GM13976 (cell line): Measurements from ENCODE around the gene RAB7A.
"Not testable (repeated sequence)": the region's sequence is repeated elsewhere in the genome, so short reads cannot be mapped to it uniquely, and the experiment has no call there.

ENCODE experiments used
- DNase-seq: peaks from one replicate; pipeline ENCODE4 v3.0.0; 2012; ENCODE audit warnings: low spot score
- in situ Hi-C: fragments of 300-500 bp; cut with MboI; formaldehyde crosslinking; loops from one replicate; pipeline ENCODE4 v1.12.0; 2022; ENCODE audit warnings: low sequenced_read_pairs, mixed read lengths, inconsistent platforms; ENCODE audit not compliant: unreplicated experiment
- TF ChIP-seq, protein P1 (sequence below): IDR thresholded peaks from 2 replicates; pipeline ENCODE4 v1.5.1; 2012; ENCODE audit warnings: borderline replicate concordance, mild to moderate bottlenecking; ENCODE audit not compliant: insufficient read depth; ENCODE audit errors: extremely low read depth, missing control alignments, control extremely low read depth

The RAB7A gene

DNA sequence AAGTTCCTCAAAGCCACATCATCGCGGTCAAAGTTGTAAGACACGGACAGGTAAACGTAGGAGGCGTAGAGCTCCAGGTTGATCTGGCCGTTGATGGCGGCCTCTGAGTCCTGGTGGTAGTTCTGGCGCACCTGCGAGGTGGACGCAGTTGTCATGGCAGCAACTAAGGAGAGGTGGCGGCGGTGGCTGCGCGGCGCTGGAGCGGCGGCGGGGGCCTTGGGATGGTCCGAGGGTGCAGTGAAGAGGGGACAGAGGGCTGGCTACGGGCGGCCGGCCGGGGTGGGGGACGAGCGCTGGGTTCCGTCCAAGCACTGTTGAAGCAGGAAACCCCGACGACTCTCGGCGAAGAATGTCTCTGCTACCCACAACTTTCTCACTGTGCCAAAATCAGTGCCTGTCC lies 38.9 kb downstream of the RAB7A start:
- TF ChIP-seq, protein P1, sequence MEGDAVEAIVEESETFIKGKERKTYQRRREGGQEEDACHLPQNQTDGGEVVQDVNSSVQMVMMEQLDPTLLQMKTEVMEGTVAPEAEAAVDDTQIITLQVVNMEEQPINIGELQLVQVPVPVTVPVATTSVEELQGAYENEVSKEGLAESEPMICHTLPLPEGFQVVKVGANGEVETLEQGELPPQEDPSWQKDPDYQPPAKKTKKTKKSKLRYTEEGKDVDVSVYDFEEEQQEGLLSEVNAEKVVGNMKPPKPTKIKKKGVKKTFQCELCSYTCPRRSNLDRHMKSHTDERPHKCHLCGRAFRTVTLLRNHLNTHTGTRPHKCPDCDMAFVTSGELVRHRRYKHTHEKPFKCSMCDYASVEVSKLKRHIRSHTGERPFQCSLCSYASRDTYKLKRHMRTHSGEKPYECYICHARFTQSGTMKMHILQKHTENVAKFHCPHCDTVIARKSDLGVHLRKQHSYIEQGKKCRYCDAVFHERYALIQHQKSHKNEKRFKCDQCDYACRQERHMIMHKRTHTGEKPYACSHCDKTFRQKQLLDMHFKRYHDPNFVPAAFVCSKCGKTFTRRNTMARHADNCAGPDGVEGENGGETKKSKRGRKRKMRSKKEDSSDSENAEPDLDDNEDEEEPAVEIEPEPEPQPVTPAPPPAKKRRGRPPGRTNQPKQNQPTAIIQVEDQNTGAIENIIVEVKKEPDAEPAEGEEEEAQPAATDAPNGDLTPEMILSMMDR = no peak
- in situ Hi-C loops = no loop called here
- no peak for DNase-seq

DNA sequence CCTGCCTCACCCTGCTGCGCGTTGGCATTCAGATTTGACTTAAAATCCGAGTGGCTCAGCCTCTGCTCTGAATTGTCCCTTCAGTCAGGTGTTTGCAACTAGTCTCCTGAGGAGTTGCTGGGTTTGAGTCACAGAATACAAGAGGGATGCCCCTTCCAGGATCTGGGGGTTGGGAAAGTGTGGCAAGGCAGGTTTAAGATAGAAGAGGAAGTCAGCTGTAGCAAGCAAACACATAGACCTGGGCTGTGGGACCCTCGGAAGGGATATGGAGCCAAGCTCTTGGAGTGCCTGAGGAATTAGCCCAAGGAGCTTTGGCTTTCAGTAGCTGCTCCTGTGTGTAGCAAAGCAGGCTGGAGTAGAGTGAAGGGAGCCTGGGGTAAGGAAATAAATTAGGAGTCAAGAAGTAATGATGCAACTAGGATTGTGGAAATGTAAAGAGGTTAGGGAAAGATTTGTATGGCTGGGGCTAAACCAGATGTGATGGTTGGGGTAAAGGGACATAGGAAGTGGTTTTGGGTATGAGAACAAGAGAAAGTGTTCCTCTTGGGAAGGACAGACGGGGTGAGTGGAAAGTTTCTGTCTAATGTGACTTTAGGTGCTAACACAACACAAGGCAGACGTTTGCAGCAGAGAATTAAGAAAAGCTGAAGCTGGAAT lies 41.2 kb downstream of the RAB7A start:
- DNase-seq = no peak
- in situ Hi-C loops = no loop called here
- TF ChIP-seq, protein P1 = no peak

DNA sequence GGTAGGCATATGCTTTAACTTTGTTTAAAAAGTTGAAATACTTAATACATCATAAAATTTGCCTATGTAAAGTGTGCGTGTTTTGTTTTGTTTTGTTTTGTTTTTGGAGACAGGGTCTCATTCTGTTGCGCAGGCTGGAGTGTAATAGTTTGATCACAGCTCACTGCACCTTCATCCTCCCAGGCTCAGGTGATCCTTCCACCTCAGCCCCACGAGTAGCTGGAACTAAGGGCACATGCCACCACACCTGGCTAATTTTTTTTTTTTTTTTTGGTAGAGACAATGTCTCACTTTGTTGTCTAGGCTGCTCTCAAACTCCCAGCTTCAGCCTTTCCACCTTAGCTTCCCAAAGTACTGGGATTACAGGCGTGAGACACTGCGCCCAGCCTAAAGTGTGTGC lies 42.5 kb downstream of the RAB7A start:
- no peak for DNase-seq
- TF ChIP-seq, protein P1 = no peak
- in situ Hi-C loops = no loop called here

DNA sequence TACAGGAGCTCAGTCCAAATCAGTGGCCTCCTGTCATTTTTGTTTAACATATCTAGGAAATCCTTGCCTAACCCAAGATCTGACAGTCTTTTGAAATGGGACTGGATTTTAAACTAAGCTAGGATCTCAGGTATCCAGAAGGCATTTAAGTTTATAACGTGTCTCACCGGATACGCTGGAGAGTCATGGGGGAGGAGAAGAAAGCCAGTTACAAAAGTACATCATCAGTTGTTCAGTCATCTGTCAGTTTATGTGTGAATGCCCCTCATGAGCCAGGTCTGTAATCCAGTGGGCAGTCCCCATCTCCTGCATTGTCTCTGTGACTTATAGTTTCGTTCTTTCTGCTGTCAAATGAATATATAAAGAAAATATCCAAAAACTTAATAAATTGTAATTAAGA lies 44.4 kb downstream of the RAB7A start:
- in situ Hi-C loops = no loop called here
- TF ChIP-seq, protein P1 = no peak
- DNase-seq = no peak

DNA sequence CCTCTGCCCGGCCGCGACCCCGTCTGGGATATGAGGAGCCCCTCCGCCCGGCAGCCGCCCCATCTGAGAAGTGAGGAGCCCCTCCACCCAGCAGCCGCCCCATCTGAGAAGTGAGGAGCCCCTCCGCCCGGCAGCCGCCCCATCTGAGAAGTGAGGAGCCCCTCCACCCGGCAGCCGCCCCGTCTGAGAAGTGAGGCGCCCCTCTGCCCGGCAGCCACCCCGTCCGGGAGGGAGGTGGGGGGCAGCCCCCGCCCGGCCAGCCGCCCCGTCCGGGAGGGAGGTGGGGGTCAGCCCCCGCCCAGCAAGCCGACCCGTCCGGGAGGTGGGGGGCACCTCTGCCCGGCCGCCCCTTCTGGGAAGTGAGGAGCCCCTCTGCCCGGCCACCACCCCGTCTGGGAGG lies 47.2 kb downstream of the RAB7A start:
- DNase-seq, in situ Hi-C loops: not testable (repeated sequence)

DNA sequence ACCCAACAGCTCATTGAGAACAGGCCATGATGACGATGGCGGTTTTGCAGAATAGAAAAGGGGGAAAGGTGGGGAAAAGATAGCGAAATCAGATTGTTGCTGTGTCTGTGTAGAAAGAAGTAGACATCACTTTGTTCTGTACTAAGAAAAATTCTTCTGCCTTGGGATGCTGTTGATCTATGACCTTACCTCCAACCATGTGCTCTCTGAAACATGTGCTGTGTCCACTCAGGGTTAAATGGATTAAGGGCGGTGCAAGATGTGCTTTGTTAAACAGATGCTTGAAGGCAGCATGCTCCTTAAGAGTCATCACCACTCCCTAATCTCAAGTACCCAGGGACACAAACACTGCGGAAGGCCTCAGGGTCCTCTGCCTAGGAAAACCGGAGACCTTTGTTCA lies 47.6 kb downstream of the RAB7A start:
- DNase-seq, in situ Hi-C loops: not testable (repeated sequence)

GRCh38 chr3:128775241-128775640 lies 49.3 kb downstream of the RAB7A start:
- in situ Hi-C loops = no loop called here
- no peak for DNase-seq
- TF ChIP-seq, protein P1 = no peak
